Colon (tissue), 2 donors: ENCODE results near the gene LCMT2.

Source experiments
- FAIRE-seq: peaks from 2 replicates; lab custom pipeline; 2012; peaks lifted over from hg19 to GRCh38; lab: Jason Lieb, UNC
- donor health status: control.
- donor health status: control.

Gene LCMT2

GRCh38 chr15:43329960-43330779 is at the start of gene LCMT2:
Gene LCMT2, minus strand, starts transcription at chr15:43330573. Its CDS starts 84 bp downstream, at chr15:43330489.
- no peak for FAIRE-seq

- FAIRE-seq: no peak
Observed at GRCh38 chr15:43378601-43379000, 48.2 kb upstream of the LCMT2 start.

GRCh38 chr15:43376017-43376705 is 45.8 kb upstream of the LCMT2 start:
- FAIRE-seq: no peak

- FAIRE-seq: no peak
Observed at GRCh38 chr15:43370975-43371974, 40.9 kb upstream of the LCMT2 start, which contains the start of the genes TUBGCP4 and ZSCAN29. Gene TUBGCP4, plus strand, starts transcription at chr15:43371101. Its CDS starts 254 bp downstream, at chr15:43371355. Gene ZSCAN29, minus strand, starts transcription at chr15:43371043. Its CDS starts 1,130 bp downstream, at chr15:43369913.

GRCh38 chr15:43370310-43370974 is 40.1 kb upstream of the LCMT2 start:
- no peak for FAIRE-seq

GRCh38 chr15:43361313-43361903 is 31.0 kb upstream of the LCMT2 start:
- FAIRE-seq: no peak

GRCh38 chr15:43360821-43361220 is 30.4 kb upstream of the LCMT2 start:
- no peak for FAIRE-seq

- FAIRE-seq: no peak
Observed at GRCh38 chr15:43352693-43353382, 22.5 kb upstream of the LCMT2 start.

- FAIRE-seq: no peak
Observed at GRCh38 chr15:43347114-43347513, 16.7 kb upstream of the LCMT2 start.

- FAIRE-seq: no peak
Observed at GRCh38 chr15:43346305-43346704, 15.9 kb upstream of the LCMT2 start.

- no peak for FAIRE-seq
Observed at GRCh38 chr15:43330780-43331087, 361 bp upstream of the LCMT2 start.

GRCh38 chr15:43329217-43329959 is 985 bp downstream of the LCMT2 start:
- no peak for FAIRE-seq

- FAIRE-seq: no peak
Observed at GRCh38 chr15:43325039-43325684, 5.2 kb downstream of the LCMT2 start.

GRCh38 chr15:43318990-43319771 is 11.2 kb downstream of the LCMT2 start:
- FAIRE-seq: no peak

- FAIRE-seq: no peak
Observed at GRCh38 chr15:43317566-43318184, 12.7 kb downstream of the LCMT2 start.

GRCh38 chr15:43316971-43317346 is 13.4 kb downstream of the LCMT2 start:
- no peak for FAIRE-seq

- FAIRE-seq: no peak
Observed at GRCh38 chr15:43316016-43316970, 14.1 kb downstream of the LCMT2 start.
